ENCODE measurements around the gene RAB11FIP4.

RAB11FIP4 gene

GRCh38 chr17:31513731-31514427, 122.4 kb downstream of the RAB11FIP4 start:
- TF ChIP-seq, protein P1, sequence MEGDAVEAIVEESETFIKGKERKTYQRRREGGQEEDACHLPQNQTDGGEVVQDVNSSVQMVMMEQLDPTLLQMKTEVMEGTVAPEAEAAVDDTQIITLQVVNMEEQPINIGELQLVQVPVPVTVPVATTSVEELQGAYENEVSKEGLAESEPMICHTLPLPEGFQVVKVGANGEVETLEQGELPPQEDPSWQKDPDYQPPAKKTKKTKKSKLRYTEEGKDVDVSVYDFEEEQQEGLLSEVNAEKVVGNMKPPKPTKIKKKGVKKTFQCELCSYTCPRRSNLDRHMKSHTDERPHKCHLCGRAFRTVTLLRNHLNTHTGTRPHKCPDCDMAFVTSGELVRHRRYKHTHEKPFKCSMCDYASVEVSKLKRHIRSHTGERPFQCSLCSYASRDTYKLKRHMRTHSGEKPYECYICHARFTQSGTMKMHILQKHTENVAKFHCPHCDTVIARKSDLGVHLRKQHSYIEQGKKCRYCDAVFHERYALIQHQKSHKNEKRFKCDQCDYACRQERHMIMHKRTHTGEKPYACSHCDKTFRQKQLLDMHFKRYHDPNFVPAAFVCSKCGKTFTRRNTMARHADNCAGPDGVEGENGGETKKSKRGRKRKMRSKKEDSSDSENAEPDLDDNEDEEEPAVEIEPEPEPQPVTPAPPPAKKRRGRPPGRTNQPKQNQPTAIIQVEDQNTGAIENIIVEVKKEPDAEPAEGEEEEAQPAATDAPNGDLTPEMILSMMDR (conservative IDR thresholded peaks at IDR 0.05; ENCODE audit: control insufficient read depth, insufficient read depth, low read depth, low read length): no peak
- no peak overlapping the region for H3K4me3 ChIP-seq (ENCODE audit: control insufficient read depth, low read depth, low read length)
- DNase-seq (ENCODE audit: low read depth): no peak

- H3K4me3 ChIP-seq (ENCODE audit: control insufficient read depth, low read depth, low read length): no peak overlapping the region
- no peak for DNase-seq (ENCODE audit: low read depth)
- TF ChIP-seq, protein P1 (conservative IDR thresholded peaks at IDR 0.05; ENCODE audit: control insufficient read depth, insufficient read depth, low read depth, low read length): no peak
Measured at GRCh38 chr17:31515267-31515666, 123.8 kb downstream of the RAB11FIP4 start.

- TF ChIP-seq, protein P1 (conservative IDR thresholded peaks at IDR 0.05; ENCODE audit: control insufficient read depth, insufficient read depth, low read depth, low read length): peak; percentile 4
- no peak for DNase-seq (ENCODE audit: low read depth)
- no peak overlapping the region for H3K4me3 ChIP-seq (ENCODE audit: control insufficient read depth, low read depth, low read length)
Measured at GRCh38 chr17:31517524-31517923, 126.0 kb downstream of the RAB11FIP4 start.

GRCh38 chr17:31518478-31518877, 127.0 kb downstream of the RAB11FIP4 start:
- DNase-seq (ENCODE audit: low read depth): no peak
- no peak overlapping the region for H3K4me3 ChIP-seq (ENCODE audit: control insufficient read depth, low read depth, low read length)
- TF ChIP-seq, protein P1 (conservative IDR thresholded peaks at IDR 0.05; ENCODE audit: control insufficient read depth, insufficient read depth, low read depth, low read length): no peak

- TF ChIP-seq, protein P1 (conservative IDR thresholded peaks at IDR 0.05; ENCODE audit: control insufficient read depth, insufficient read depth, low read depth, low read length): no peak
- H3K4me3 ChIP-seq (ENCODE audit: control insufficient read depth, low read depth, low read length): no peak overlapping the region
- DNase-seq (ENCODE audit: low read depth): no peak
Measured at GRCh38 chr17:31521632-31522283, 130.3 kb downstream of the RAB11FIP4 start.

DNA sequence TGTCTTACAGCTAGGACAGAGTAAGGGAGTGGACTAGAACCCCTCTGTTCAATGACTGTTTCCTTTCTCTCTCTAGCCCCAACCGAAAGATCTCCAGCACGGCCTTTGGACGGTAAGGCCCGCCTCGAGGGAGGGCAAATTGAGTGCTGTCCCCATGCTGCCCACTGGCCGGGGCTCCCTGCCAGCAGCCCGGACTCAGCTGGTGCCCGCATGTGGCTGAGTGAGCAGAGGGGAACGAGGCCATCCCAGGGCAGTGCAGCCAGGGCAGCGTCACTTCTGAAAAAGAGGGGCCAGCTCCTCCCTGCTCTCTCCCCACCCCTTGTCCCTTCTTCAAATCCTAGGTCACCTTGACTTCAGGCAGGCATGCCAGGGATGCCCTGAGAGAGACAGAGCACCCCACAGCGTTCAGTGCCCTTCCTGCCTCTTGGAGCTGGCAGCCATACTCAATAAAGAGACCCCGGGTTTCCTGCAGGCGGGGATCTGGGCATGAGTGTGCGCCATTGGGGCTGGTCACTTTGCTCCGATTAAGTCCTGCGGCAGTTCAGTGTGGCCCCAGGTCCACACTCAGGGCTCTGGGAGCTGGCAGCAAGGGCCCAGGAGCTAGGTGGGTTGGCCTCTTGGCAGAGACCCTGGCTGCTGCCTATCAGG, 130.9 kb downstream of the RAB11FIP4 start:
- TF ChIP-seq, protein P1 (conservative IDR thresholded peaks at IDR 0.05; ENCODE audit: control insufficient read depth, insufficient read depth, low read depth, low read length): no peak
- DNase-seq (ENCODE audit: low read depth): no peak
- no peak overlapping the region for H3K4me3 ChIP-seq (ENCODE audit: control insufficient read depth, low read depth, low read length)

Data from fibroblast of mammary gland (primary cell).